Measurements from ENCODE around the gene CFAP92.

DNA sequence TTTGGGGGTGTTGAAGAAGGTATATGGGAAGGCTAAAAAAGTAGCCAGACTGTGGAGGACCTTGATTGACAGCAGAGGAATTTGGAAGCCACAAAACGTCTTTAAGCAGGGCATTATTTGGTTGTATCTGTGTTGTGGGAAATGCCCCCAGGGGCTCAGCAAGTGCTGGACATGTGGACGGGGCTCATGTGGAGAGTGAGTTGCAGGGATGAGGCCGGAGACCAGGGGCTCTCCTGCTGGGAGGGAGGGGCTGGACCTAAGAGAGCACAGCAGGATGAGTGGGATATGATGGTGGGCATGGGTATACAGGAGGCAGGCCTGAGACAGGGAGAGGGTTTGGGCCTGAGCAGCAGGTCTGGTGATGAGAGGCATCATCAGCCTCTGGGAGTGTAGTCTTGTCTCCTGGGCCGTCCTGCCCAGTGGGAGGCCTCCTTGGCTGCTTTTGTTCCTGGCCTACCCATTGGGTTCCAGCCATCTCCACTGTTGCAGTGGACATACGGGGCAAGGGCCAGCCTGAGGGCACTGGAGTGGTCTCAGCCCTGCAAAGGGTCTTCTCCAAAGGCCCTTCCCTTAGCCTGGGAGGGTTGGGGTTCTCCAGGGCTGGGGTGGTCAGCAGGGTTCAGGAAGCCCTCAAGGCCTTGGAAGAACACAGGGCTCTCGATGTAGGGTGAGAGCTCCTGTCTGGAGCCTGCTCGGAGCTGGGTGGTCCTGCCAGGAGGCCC is 86.9 kb downstream of the CFAP92 start:
- TF ChIP-seq, protein P1, sequence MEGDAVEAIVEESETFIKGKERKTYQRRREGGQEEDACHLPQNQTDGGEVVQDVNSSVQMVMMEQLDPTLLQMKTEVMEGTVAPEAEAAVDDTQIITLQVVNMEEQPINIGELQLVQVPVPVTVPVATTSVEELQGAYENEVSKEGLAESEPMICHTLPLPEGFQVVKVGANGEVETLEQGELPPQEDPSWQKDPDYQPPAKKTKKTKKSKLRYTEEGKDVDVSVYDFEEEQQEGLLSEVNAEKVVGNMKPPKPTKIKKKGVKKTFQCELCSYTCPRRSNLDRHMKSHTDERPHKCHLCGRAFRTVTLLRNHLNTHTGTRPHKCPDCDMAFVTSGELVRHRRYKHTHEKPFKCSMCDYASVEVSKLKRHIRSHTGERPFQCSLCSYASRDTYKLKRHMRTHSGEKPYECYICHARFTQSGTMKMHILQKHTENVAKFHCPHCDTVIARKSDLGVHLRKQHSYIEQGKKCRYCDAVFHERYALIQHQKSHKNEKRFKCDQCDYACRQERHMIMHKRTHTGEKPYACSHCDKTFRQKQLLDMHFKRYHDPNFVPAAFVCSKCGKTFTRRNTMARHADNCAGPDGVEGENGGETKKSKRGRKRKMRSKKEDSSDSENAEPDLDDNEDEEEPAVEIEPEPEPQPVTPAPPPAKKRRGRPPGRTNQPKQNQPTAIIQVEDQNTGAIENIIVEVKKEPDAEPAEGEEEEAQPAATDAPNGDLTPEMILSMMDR (conservative IDR thresholded peaks at IDR 0.05 in 1 of 2, IDR thresholded peaks at IDR 0.05 in 1 of 2; ENCODE audit: extremely low read depth in 1 of 2, insufficient read depth in 1 of 2, low read depth in 1 of 2, low read length in 2 of 2), result no peak
- TF ChIP-seq EZH2 (IDR thresholded peaks at IDR 0.05; ENCODE audit: borderline replicate concordance, low read length), result no peak

All from mammary epithelial cell (primary cell).